GM12875 (cell line): ENCODE results near the gene NEIL3.

ENCODE experiments used
- H3K4me3 ChIP-seq: one replicate; pipeline ENCODE4 v1.5.1; 2011; ENCODE audit warnings: low read depth, low read length, control low read depth
- CTCF ChIP-seq: IDR thresholded peaks from 2 replicates; pipeline ENCODE4 v1.5.1; 2011; ENCODE audit warnings: low read depth, mild to moderate bottlenecking, control low read depth, inconsistent platforms, low read length, moderate library complexity, borderline replicate concordance; ENCODE audit not compliant: insufficient read depth

NEIL3 gene

GRCh38 chr4:177408023-177408422 is 98.3 kb downstream of the NEIL3 start:
- H3K4me3 ChIP-seq, result no peak overlapping the region
- TF ChIP-seq CTCF, result no peak

- TF ChIP-seq CTCF, result no peak
- no peak overlapping the region for H3K4me3 ChIP-seq
Measured at GRCh38 chr4:177410566-177410965, 100.9 kb downstream of the NEIL3 start.

- TF ChIP-seq CTCF, result no peak
Measured at GRCh38 chr4:177411996-177412395, 102.3 kb downstream of the NEIL3 start.

More at GRCh38 chr4:177411996-177412395, 102.3 kb downstream of the NEIL3 start:
- no peak overlapping the region for H3K4me3 ChIP-seq
